ENCODE results near the gene MESD. TPM values are rescaled to one million over a fixed set of nuclear protein-coding genes. Genes with fewer than 3 reads are reported as not detected.

Gene MESD
- polyA plus RNA-seq, 1 donor from 2014 or later, result 16.3 TPM

DNA sequence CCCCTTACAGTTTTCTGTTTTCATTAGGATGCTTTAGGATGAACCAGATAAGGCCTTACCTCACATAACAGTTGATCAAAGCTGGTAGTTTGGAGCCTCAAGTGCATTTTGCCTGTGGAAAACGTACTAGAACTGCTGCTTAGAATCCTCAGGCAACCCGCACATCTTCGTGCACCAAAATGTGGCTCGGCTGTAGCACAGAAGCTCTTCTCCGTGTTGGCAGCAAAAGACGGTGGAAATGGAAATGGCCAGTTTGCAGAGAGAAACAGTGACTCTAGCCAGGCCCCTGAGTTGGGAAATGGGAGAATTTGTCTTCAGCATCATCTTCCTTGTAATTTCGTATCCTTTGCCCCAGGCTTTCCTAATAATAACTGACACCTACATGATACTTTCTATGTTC lies 31.7 kb upstream of the MESD start:
- H3K9me2 ChIP-seq (ENCODE audit: insufficient read depth, low read length), result no peaks in the 10 kb centered on the region
- H3K27me3 ChIP-seq (ENCODE audit: insufficient read depth, low read depth, low read length), result no peaks in the 10 kb centered on the region
- H3K9ac ChIP-seq (ENCODE audit: low read length), result no peak overlapping the region
- no peak overlapping the region for H3K27ac ChIP-seq (ENCODE audit: low read length)
- no peak overlapping the region for H2AFZ ChIP-seq (ENCODE audit: low read depth, low read length)
- H3K36me3 ChIP-seq (ENCODE audit: insufficient read depth, low read length), result no peaks in the 10 kb centered on the region
- H3F3A ChIP-seq (ENCODE audit: insufficient read depth, low read length, poor library complexity, severe bottlenecking), result no peaks in the 10 kb centered on the region
- no peak for TF ChIP-seq MXI1 (conservative IDR thresholded peaks at IDR 0.05; ENCODE audit: poor library complexity, severe bottlenecking)
- no peak overlapping the region for H3K4me3 ChIP-seq (ENCODE audit: low read length)
- no peaks in the 10 kb centered on the region for H4K20me1 ChIP-seq (ENCODE audit: insufficient read depth)
- no peaks in the 10 kb centered on the region for H3K9me3 ChIP-seq (ENCODE audit: low read length)
- H3K4me2 ChIP-seq (ENCODE audit: low read length), result no peak overlapping the region
- no peaks in the 10 kb centered on the region for H3K79me2 ChIP-seq (replicated peaks; ENCODE audit: insufficient read depth, low read length)

DNA sequence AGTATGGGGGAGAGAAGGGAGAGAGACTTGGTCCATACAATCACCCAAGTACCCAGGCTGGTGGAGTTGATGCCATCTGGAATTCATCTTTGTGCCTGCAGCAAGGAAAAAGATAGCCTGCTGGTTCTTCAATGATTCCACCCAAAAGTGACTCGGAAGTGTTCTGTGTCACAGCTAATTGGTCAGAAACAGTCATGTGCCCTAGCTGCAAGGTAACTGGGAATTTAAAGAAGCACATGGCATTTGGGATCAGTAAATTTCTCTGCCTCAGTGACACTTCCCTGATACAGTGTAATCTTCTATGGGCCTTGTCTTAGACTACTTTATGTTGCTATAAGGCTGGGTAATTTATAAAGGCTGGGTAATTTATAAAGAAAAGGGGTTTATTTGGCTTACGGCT lies 28.6 kb upstream of the MESD start:
- Histone ChIP-seq H3K27me3 (ENCODE audit: insufficient read depth, low read depth, low read length) (no peaks in the 10 kb centered on the region), H4K20me1 (ENCODE audit: insufficient read depth) (no peaks in the 10 kb centered on the region), H2AFZ (ENCODE audit: low read depth, low read length) (no peak overlapping the region), H3K36me3 (ENCODE audit: insufficient read depth, low read length) (no peaks in the 10 kb centered on the region), H3F3A (ENCODE audit: insufficient read depth, low read length, poor library complexity, severe bottlenecking) (no peaks in the 10 kb centered on the region), H3K9me2 (ENCODE audit: insufficient read depth, low read length) (no peaks in the 10 kb centered on the region), H3K9me3 (ENCODE audit: low read length) (no peaks in the 10 kb centered on the region), H3K79me2 (replicated peaks; ENCODE audit: insufficient read depth, low read length) (no peaks in the 10 kb centered on the region), H3K27ac (ENCODE audit: low read length) (no peak overlapping the region), H3K4me2 (ENCODE audit: low read length) (no peak overlapping the region), H3K9ac (ENCODE audit: low read length) (no peak overlapping the region), H3K4me3 (ENCODE audit: low read length) (no peak overlapping the region)
- no peak for TF ChIP-seq POLR2AphosphoS5 (IDR thresholded peaks at IDR 0.05)
- TF ChIP-seq TAF1 (IDR thresholded peaks at IDR 0.05; ENCODE audit: low read depth), result no peak
- no peak for TF ChIP-seq SMC3 (conservative IDR thresholded peaks at IDR 0.05; ENCODE audit: poor library complexity)
- TF ChIP-seq, protein P1, sequence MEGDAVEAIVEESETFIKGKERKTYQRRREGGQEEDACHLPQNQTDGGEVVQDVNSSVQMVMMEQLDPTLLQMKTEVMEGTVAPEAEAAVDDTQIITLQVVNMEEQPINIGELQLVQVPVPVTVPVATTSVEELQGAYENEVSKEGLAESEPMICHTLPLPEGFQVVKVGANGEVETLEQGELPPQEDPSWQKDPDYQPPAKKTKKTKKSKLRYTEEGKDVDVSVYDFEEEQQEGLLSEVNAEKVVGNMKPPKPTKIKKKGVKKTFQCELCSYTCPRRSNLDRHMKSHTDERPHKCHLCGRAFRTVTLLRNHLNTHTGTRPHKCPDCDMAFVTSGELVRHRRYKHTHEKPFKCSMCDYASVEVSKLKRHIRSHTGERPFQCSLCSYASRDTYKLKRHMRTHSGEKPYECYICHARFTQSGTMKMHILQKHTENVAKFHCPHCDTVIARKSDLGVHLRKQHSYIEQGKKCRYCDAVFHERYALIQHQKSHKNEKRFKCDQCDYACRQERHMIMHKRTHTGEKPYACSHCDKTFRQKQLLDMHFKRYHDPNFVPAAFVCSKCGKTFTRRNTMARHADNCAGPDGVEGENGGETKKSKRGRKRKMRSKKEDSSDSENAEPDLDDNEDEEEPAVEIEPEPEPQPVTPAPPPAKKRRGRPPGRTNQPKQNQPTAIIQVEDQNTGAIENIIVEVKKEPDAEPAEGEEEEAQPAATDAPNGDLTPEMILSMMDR (IDR thresholded peaks at IDR 0.05; ENCODE audit: poor library complexity, severe bottlenecking), result no peak
- TF ChIP-seq, protein P2, sequence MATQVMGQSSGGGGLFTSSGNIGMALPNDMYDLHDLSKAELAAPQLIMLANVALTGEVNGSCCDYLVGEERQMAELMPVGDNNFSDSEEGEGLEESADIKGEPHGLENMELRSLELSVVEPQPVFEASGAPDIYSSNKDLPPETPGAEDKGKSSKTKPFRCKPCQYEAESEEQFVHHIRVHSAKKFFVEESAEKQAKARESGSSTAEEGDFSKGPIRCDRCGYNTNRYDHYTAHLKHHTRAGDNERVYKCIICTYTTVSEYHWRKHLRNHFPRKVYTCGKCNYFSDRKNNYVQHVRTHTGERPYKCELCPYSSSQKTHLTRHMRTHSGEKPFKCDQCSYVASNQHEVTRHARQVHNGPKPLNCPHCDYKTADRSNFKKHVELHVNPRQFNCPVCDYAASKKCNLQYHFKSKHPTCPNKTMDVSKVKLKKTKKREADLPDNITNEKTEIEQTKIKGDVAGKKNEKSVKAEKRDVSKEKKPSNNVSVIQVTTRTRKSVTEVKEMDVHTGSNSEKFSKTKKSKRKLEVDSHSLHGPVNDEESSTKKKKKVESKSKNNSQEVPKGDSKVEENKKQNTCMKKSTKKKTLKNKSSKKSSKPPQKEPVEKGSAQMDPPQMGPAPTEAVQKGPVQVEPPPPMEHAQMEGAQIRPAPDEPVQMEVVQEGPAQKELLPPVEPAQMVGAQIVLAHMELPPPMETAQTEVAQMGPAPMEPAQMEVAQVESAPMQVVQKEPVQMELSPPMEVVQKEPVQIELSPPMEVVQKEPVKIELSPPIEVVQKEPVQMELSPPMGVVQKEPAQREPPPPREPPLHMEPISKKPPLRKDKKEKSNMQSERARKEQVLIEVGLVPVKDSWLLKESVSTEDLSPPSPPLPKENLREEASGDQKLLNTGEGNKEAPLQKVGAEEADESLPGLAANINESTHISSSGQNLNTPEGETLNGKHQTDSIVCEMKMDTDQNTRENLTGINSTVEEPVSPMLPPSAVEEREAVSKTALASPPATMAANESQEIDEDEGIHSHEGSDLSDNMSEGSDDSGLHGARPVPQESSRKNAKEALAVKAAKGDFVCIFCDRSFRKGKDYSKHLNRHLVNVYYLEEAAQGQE (IDR thresholded peaks at IDR 0.05; ENCODE audit: borderline replicate concordance), result no peak
- no peak for TF ChIP-seq EZH2 (IDR thresholded peaks at IDR 0.05; ENCODE audit: borderline replicate concordance, insufficient read depth, low read length, poor library complexity, severe bottlenecking)
- TF ChIP-seq RAD21 (conservative IDR thresholded peaks at IDR 0.05), result no peak
- no peak for TF ChIP-seq MXI1 (conservative IDR thresholded peaks at IDR 0.05; ENCODE audit: poor library complexity, severe bottlenecking)
- TF ChIP-seq EP300 (conservative IDR thresholded peaks at IDR 0.05; ENCODE audit: poor library complexity, severe bottlenecking), result no peak
